Hematopoietic multipotent progenitor cell treated with erythropoietin and hydrocortisone succinate and interleukin-3 and kit ligand, for 8 days (in vitro differentiated cells): Measurements from ENCODE around the gene DGKZ.
"Not testable (repeated sequence)": the region's sequence is repeated elsewhere in the genome, so short reads cannot be mapped to it uniquely, and the experiment has no call there.

Experiments
- DNase-seq: peaks from one replicate; pipeline ENCODE4 v3.0.0-alpha.2; 2015

Gene DGKZ

GRCh38 chr11:46346886-46347636 is at the start of gene DGKZ:
Gene DGKZ (plus strand): TSS chr11:46347463. CDS start chr11:46347660, 197 bp downstream.
- DNase-seq: peak; percentile 82

GRCh38 chr11:46298699-46299433 is 48.4 kb upstream of the DGKZ start:
- no peak for DNase-seq

DNA sequence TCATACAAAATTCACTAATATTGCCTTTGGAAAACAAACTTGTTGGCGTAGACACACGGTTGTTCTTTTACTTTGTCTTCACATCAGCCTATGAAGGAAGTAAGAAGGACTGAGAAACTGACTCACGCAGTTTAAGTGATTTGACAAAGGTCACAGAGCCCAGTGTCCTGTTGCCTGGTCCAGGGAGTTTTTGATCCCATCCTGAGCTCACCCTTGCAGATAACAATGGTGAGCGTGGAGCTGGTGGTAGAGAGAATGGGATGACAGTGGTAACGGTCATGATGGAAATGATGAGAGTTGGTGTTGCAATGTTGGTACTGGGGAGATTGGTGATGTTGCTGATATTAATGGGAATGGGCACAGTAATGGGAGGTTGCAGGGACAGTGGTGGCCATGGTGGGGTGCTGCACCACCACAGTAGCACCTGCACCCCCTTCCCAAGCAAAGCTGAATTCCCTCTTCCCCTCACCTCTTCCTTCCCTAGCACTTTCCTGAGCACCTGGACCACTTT is 47.8 kb upstream of the DGKZ start:
- no peak for DNase-seq

DNA sequence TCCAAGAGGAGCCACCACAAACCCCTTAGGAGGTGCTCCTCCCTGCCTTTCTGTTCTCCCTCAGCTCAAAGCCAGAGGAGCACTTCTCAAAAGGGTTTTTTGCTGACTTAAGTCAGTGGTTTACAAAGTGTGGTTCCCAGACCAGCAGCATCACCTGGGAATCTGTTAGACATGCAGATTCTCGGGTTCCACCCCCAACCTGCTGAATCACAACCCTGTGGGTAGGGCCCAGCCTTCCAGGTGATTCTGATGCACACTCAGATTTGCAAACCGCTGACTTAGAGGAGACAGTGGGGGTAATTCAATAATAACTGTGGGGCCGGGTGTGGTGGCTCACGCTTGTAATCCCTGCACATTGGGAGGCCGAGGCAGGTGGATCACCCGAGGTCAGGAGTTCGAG is 47.0 kb upstream of the DGKZ start:
- DNase-seq: no peak

GRCh38 chr11:46302866-46303265 is 44.4 kb upstream of the DGKZ start:
- no peak for DNase-seq

DNA sequence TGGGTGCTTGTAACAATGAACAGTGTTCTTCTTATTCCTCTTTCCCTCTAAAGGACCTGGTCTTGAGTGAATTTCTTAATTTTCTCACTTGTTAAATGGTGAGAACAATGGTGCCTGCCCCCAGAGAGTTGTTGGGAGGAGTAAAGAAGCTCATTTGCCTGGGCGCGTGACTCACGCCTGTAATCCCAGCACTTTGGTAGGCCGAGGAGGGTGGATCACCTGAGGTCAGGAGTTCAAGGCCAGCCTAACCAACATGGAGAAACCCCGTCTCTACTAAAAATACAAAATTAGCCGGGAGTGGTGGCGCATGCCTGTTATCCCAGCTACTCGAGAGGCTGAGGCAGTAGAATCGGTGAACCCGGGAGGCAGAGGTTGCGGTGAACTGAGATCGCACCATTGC is 43.2 kb upstream of the DGKZ start:
- DNase-seq: not testable (repeated sequence)

- DNase-seq: no peak
These were observed 42.6 kb upstream of the DGKZ start for GRCh38 chr11:46304605-46305179.

DNA sequence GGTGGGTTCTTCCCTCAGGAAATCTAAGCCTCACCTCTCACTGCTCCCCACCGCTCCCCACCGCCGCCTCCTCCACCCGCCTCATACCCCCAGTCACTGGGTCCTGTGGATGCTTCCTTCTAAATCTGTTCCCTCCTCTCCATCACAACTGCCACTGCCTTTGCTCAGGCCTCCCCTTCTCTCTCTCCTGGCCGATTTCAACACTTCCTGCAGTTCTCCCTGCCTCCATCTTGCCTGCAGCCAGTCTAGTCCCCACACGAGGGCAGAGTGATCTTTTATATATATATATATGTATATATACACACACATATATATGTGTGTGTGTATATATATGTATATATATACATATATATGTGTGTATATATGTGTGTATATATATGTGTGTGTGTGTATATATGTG is 42.0 kb upstream of the DGKZ start:
- DNase-seq: peak; percentile 56

GRCh38 chr11:46306296-46306853 is 40.9 kb upstream of the DGKZ start:
- DNase-seq: no peak

DNA sequence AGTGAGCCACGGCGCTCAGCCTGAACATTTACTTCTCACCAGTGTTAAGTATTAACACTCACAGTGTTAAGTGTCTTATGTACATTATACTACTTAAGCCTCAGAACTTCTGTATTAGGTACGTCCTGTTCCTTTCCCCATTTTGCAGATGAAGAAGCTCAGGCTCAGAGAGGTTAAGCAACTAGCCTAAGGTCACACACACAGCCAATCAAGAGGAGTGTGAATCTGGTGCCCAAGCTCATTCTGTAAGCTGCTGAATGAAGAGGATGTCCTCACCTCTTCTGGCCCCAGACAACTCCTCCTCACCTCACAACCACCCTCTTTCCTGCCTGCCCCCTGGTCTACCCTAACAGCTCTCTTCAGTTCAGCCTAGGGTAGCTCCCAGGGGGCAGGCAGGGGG is 39.9 kb upstream of the DGKZ start:
- DNase-seq: no peak

GRCh38 chr11:46307785-46308341 is 39.4 kb upstream of the DGKZ start:
- DNase-seq: no peak

DNA sequence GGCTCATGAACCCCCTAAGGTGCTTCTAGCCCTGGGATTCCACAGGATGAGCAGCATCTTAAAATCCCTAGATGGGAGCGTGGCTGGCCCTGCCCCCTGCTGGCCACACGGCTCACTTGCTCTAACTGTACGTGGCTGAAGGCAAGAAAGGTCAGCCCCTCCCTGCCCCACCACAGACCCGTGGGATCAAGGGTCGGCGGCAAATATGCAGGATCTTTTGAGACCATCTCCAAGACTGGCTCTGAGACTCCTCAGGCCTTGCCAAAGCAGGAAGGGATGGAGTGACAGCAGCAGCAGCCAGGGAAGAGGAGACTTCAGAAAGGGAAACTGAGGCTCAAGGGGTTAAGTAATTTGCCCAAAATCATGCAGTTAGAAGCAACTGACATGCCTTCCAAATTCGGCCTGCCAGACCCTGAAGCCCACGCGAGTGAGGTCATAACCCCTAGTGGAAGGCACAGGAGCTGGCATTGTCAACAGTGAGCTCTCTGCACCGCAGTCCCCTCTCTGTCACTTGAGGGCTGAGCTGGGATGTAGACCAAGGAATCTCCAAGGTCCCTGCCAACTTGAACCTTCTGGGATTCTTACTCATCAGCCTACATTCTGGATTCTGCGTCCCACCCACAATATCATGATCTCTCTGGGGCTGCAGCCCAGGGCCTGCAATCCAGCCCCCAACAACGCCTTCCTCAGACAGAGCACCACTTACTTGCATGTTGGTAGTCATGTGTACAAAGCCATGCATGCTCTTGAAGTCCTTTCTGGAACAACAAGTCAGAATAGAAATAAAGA is 38.4 kb upstream of the DGKZ start:
- DNase-seq: peak; percentile 73

DNA sequence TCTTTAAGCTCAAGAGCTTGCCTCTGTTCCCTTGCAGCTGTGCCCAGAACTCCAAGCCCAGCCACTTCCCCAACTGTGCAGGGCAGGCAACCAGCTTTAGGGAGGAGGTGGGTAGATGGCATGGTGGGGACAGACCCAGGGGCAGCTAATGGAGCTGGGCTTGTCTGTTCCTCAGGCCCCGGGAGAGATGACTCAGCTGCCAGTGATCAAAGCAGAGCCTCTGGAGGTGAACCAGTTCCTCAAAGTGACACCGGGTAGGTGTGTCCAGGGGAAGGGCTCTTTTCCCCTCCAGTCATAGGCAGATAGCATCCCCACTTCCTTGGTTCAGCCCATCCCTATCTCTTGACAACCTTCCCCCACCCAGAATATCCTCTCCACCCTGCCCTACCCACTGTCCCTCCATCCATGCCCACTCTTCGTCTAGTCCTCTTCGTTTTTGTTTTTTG is 37.4 kb upstream of the DGKZ start:
- DNase-seq: peak; percentile 78

GRCh38 chr11:46315033-46315738 is 32.1 kb upstream of the DGKZ start:
- DNase-seq: peak; percentile 91

- peak; percentile 95 for DNase-seq
These were observed 31.3 kb upstream of the DGKZ start for GRCh38 chr11:46315783-46316563.

DNA sequence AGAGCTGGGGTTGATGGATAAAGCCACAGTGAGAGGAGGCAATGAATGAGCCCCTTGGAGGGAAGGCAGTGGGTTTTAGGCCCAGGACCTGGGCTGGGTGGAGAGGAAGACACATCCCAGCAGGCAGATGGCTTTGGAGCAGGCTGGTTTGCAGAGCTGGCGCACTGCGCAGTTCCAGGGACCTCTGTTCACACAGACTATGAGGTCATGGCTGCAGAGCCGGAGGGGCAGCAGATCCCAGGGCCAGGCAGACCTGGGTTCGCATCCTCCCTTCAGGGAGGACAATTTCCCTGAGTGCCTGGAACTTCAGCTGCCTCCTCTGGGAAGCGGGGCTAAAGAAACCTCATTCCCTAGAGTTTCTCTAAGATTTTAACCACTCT is 28.2 kb upstream of the DGKZ start:
- no peak for DNase-seq

- DNase-seq: no peak
These were observed 25.5 kb upstream of the DGKZ start for GRCh38 chr11:46321757-46322156.

DNA sequence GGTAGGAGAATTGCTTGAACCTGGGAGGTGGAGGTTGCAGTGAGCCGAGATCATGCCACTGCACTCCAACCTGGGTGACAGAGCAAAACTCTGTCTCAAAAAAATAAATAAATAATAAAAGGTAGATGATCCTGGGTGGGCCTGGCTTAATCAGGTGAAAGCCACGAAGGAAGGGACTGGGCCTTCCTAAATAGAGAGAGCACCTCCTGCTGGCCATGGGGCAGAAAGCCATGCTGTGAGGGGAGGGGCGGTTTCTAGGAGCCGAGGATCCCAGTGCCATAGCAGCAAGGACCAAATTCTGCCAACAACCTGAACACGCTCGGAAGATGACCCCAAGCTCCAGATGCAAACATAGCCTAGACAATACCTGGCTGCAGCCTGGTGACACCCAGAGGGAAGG is 24.5 kb upstream of the DGKZ start:
- peak; percentile 50 for DNase-seq

DNA sequence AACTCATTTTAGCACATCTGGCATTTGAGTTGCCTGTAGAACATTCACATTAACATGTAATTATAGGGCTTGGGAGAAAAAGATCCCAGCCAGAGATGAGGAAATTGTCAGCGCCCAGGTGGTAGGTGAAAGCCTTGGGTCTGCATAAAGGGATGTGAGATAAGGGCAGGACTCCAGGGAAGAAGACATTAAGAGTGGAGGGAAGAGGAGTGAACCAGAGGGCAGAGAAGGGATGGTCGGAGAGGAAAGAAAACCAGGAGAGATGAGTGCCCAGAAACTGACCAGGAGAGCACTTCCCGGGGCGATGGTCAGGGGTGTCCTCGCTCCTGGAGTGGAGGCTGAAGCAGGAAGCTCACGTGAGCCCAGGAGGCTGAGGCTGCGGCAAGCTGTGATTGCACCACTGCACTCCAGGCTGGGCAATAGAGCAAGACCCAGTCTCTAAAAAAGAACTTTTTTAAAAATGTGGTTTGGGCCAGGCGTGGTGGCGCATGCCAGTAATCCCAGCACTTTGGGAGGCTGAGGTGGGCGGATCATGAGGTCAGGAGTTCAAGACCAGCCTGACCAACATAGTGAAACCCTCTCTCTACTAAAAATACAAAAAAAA is 20.3 kb upstream of the DGKZ start:
- no peak for DNase-seq

DNA sequence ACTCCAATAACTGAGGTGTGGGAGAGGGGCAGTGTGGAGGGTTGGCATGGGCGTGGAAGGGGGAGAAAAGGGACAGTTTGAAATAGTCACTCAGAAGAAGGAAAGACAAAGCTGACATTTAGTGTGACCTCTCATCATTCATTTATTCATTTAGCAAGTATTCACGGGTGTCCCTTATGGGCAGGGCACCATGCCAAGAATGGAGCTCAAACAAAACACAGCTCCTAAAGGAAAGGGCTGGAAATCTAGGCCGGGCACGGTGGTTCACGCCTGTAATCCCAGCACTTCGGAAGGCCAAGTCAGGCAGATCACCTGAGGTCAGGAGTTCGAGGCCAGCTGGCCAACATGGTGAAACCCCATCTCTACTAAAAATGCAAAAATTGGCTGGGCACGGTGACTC is 19.4 kb upstream of the DGKZ start:
- DNase-seq: no peak
